ENCODE measurements around the gene MSI2.

- TF ChIP-seq, protein P1, sequence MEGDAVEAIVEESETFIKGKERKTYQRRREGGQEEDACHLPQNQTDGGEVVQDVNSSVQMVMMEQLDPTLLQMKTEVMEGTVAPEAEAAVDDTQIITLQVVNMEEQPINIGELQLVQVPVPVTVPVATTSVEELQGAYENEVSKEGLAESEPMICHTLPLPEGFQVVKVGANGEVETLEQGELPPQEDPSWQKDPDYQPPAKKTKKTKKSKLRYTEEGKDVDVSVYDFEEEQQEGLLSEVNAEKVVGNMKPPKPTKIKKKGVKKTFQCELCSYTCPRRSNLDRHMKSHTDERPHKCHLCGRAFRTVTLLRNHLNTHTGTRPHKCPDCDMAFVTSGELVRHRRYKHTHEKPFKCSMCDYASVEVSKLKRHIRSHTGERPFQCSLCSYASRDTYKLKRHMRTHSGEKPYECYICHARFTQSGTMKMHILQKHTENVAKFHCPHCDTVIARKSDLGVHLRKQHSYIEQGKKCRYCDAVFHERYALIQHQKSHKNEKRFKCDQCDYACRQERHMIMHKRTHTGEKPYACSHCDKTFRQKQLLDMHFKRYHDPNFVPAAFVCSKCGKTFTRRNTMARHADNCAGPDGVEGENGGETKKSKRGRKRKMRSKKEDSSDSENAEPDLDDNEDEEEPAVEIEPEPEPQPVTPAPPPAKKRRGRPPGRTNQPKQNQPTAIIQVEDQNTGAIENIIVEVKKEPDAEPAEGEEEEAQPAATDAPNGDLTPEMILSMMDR (IDR thresholded peaks at IDR 0.05), result no peak
- TF ChIP-seq POLR2AphosphoS5 (IDR thresholded peaks at IDR 0.05), result no peak
- TF ChIP-seq POLR2A (IDR thresholded peaks at IDR 0.05), result no peak
- TF ChIP-seq EP300 (IDR thresholded peaks at IDR 0.05), result no peak
Measured at GRCh38 chr17:57617218-57617617, 360.9 kb downstream of the MSI2 start.

All from suprapubic skin (tissue), 4 donors.